HFFc6 (cell line): ENCODE results near the gene PNN. TPM values are rescaled to one million over a fixed set of nuclear protein-coding genes. Genes with fewer than 3 reads are reported as not detected.
A peak's percentile ranks its signal among the peaks of the same experiment; 100 is the strongest.
"Not testable (repeated sequence)": the region's sequence is repeated elsewhere in the genome, so short reads cannot be mapped to it uniquely, and the experiment has no call there.

ENCODE experiments used
- DNase-seq: peaks from one replicate; pipeline ENCODE4 v3.0.0-alpha.2; 2018
- H3K27ac Mint-ChIP-seq: 2 replicates; pipeline ENCODE4 v1.8.0; 2020; ENCODE audit warnings: mild to moderate bottlenecking, mixed read lengths
- H3K27me3 Mint-ChIP-seq: 2 replicates; pipeline ENCODE4 v1.8.0; 2021; ENCODE audit warnings: mild to moderate bottlenecking, moderate library complexity, mixed read lengths; ENCODE audit not compliant: insufficient read depth
- H3K36me3 Mint-ChIP-seq: 2 replicates; pipeline ENCODE4 v1.8.0; 2021; ENCODE audit warnings: low read depth, mixed read lengths
- H3K4me1 Mint-ChIP-seq: 2 replicates; pipeline ENCODE4 v1.8.0; 2020; ENCODE audit warnings: low read depth, mixed read lengths
- H3K4me3 Mint-ChIP-seq: 2 replicates; pipeline ENCODE4 v1.8.0; 2020; ENCODE audit warnings: mild to moderate bottlenecking, moderate library complexity, mixed read lengths
- H3K9me3 Mint-ChIP-seq: 2 replicates; pipeline ENCODE4 v1.8.0; 2020; ENCODE audit warnings: mild to moderate bottlenecking, mixed read lengths
- long read RNA-seq: library from polyadenylated mRNA; unstranded; transcript quantifications from one replicate; pipeline ENCODE4 v2.0.0, GENCODE V29; 2019
- total RNA-seq, 6 experiments: library from RNA; stranded (reverse); fragmentation: NEBNext Ultra II Directional; extraction: Animal tissue kit (Norgen Biotek cat#: 25700); gene quantifications; 2 replicates in 1 of 6; 3 replicates in 5 of 6; pipeline ENCODE4 v1.2.3, GENCODE V29; 2021
- TF ChIP-seq, protein P1 (sequence below): fragments of 200-600 bp; sonication (generic); IDR thresholded peaks from 2 replicates; pipeline ENCODE4 v1.5.0; 2021; ENCODE audit warnings: antibody characterized with exemption, mild to moderate bottlenecking

PNN gene
- total RNA-seq: 10 to 100 TPM; 30.1 to 44.5 (median 40.5) TPM
- long read RNA-seq, transcript PNN-201 (9 exons, 3,576 nt): major isoform, 28 of 40 reads
- long read RNA-seq, partial matches to known transcripts: 9 of 40 reads
- long read RNA-seq, other reads (novel, unspliced or antisense): 3 of 40 reads

DNA sequence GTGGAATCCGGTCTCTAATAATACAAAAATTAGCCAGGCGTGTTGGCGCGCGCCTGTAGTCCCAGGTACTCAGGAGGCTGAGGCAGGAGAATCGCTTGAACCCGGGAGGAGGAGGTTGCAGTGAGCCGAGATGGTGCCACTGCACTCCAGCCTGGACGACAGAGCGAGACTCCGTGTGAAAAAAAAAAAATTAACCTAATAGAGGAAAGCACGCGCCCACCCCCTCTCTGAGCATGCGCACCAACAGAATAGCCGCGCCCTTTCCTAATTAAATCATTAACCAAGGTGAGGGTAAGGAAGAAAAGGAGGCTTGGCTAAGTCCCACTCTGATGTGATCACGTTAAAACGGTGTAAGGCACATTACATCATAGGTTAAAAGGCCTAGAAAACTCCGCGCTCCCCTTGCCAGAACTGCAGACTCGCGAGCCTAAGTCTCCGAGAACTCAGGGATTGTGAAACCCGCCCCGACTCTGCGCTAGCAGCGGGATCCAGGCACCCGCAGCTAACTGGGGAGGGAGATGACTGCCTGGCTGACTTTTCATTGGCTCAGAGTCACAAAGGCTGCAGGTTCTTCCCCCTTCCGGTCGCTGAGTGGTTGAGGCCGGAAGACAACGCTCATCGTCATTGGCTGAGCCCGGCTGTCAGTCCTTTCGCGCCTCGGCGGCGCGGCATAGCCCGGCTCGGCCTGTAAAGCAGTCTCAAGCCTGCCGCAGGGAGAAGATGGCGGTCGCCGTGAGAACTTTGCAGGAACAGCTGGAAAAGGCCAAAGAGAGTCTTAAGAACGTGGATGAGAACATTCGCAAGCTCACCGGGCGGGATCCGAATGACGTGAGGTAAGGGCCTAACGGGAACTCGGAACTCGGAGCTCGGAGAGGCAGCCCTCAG lies at the start of gene PNN:
PNN (plus strand) TSS at position 695 of the 885 bp plus-strand sequence; CDS start at position 721, 26 bp downstream.
- peaks cover 3% of the 10 kb centered on the region for H3K27me3 Mint-ChIP-seq
- peak within 1 kb of the TSS; percentile 100 for H3K4me3 Mint-ChIP-seq
- DNase-seq: peak; percentile 100
- peaks cover 34% of the 10 kb centered on the region for H3K36me3 Mint-ChIP-seq
- TF ChIP-seq, protein P1, sequence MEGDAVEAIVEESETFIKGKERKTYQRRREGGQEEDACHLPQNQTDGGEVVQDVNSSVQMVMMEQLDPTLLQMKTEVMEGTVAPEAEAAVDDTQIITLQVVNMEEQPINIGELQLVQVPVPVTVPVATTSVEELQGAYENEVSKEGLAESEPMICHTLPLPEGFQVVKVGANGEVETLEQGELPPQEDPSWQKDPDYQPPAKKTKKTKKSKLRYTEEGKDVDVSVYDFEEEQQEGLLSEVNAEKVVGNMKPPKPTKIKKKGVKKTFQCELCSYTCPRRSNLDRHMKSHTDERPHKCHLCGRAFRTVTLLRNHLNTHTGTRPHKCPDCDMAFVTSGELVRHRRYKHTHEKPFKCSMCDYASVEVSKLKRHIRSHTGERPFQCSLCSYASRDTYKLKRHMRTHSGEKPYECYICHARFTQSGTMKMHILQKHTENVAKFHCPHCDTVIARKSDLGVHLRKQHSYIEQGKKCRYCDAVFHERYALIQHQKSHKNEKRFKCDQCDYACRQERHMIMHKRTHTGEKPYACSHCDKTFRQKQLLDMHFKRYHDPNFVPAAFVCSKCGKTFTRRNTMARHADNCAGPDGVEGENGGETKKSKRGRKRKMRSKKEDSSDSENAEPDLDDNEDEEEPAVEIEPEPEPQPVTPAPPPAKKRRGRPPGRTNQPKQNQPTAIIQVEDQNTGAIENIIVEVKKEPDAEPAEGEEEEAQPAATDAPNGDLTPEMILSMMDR: no peak
- peaks cover 34% of the 10 kb centered on the region for H3K4me1 Mint-ChIP-seq
- H3K9me3 Mint-ChIP-seq: no peaks in the 10 kb centered on the region
- peak within 1 kb of the TSS; percentile 99 for H3K27ac Mint-ChIP-seq

DNA sequence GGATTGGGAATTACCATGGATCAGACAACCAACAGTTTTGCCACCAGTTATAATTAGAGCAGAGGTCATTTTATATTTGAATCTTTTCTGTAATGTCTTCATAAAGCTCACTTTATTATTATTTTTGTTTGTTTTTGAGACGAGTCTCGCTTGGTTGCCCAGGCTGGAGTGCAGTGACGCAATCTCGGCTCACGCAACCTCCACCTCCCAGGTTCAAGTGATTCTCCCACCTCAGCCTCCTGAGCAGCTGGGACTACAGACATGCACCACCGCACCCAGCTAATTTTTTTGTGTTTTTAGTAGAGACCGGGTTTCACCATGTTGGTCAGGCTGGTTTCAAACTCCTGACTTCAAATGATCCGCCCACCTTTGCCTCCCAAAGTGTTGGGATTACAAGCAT lies 37.2 kb upstream of the PNN start:
- not testable (repeated sequence) for H3K4me3 Mint-ChIP-seq, H3K27ac Mint-ChIP-seq, H3K4me1 Mint-ChIP-seq, DNase-seq, H3K9me3 Mint-ChIP-seq, H3K27me3 Mint-ChIP-seq
- peaks cover 36% of the 10 kb centered on the region for H3K36me3 Mint-ChIP-seq

DNA sequence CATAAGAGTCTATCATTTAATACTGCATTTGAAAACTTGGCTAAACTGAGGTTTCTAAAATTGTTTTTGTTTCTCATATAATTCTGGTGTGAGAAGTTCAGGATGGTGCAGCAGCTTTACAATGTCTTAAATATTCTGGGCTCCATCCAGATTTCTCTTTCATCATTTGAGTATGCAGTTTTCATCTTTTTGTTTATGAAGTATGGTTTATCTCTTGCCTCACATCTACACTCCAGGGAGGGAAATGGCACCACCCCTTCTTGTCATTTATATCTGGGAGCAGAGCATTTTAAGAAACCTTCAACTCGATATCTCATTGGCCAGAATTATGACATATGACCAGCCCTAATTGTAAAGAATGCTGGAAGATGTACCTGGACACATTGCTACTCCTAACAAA lies 36.6 kb upstream of the PNN start:
- no peak overlapping the region for H3K27ac Mint-ChIP-seq
- peaks cover 42% of the 10 kb centered on the region for H3K36me3 Mint-ChIP-seq
- no peaks in the 10 kb centered on the region for H3K27me3 Mint-ChIP-seq
- no peak overlapping the region for H3K4me3 Mint-ChIP-seq
- TF ChIP-seq, protein P1: no peak
- peaks cover 11% of the 10 kb centered on the region for H3K9me3 Mint-ChIP-seq
- no peaks in the 10 kb centered on the region for H3K4me1 Mint-ChIP-seq
- no peak for DNase-seq

DNA sequence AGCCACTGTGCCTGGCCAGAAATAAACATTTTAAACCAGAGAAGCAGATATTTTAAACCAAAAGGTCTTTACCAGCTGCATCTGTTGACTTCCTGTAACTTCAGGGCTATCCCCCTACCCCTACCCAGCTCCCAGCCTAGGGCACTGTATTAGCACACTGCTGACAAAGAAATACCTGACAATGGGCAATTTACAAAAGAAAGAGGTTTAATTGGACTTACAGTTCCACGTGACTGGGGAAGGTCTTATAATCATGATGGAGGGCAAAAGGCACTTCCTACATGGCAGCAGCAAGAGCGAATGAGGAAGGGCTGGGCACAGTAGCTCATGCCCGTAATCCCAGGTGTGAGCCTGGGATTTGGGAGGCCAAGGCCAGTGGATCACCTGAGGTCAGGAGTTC lies 34.9 kb upstream of the PNN start:
- Mint-ChIP-seq H3K4me3 (no peak overlapping the region), H3K4me1 (no peaks in the 10 kb centered on the region), H3K36me3 (peaks cover 42% of the 10 kb centered on the region), H3K9me3 (peaks cover 11% of the 10 kb centered on the region), H3K27ac (no peak overlapping the region), H3K27me3 (no peaks in the 10 kb centered on the region)
- DNase-seq: no peak
- TF ChIP-seq, protein P1: no peak

DNA sequence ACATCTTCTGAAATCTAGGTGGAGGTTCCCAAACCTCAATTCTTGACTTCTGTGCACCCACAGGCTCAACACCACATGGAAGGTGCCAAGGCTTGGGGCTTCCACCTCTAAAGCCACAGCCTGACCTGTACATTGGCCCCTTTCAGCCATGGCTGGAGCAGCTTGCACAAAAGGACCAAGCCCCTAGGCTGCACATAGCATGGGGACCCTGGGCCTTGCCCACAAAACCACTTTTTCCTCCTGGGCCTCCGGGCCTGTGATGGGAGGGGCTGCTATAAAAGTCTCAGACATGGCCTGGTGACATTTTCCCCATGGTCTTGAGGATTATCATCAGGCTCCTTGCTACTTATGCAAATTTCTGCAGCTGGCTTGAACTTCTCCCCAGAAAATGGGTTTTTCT lies 33.4 kb upstream of the PNN start:
- not testable (repeated sequence) for H3K4me1 Mint-ChIP-seq, H3K4me3 Mint-ChIP-seq, H3K27me3 Mint-ChIP-seq, DNase-seq, H3K27ac Mint-ChIP-seq
- Mint-ChIP-seq H3K9me3 (peaks cover 11% of the 10 kb centered on the region), H3K36me3 (peaks cover 50% of the 10 kb centered on the region)

DNA sequence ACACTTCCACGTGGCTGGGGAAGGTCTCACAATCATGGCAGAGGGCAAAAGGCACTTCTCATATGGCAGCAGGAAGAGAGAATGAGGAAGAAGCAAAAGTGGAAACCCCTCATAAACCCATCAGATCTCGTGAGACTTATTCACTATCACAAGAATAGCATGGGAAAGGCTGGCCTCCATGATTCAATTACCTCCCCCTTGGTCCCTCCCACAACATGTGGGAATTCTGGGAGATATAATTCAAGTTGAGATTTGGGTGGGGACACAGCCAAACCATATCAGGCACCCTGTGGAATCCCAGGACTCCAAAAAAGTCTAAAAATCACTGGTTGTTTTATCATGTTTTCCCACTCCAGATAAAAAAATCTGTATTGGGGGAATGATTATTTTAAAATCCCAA lies 31.8 kb upstream of the PNN start:
- not testable (repeated sequence) for H3K27me3 Mint-ChIP-seq, DNase-seq, H3K4me1 Mint-ChIP-seq, H3K27ac Mint-ChIP-seq, H3K4me3 Mint-ChIP-seq
- peaks cover 11% of the 10 kb centered on the region for H3K9me3 Mint-ChIP-seq
- H3K36me3 Mint-ChIP-seq: peaks cover 56% of the 10 kb centered on the region

DNA sequence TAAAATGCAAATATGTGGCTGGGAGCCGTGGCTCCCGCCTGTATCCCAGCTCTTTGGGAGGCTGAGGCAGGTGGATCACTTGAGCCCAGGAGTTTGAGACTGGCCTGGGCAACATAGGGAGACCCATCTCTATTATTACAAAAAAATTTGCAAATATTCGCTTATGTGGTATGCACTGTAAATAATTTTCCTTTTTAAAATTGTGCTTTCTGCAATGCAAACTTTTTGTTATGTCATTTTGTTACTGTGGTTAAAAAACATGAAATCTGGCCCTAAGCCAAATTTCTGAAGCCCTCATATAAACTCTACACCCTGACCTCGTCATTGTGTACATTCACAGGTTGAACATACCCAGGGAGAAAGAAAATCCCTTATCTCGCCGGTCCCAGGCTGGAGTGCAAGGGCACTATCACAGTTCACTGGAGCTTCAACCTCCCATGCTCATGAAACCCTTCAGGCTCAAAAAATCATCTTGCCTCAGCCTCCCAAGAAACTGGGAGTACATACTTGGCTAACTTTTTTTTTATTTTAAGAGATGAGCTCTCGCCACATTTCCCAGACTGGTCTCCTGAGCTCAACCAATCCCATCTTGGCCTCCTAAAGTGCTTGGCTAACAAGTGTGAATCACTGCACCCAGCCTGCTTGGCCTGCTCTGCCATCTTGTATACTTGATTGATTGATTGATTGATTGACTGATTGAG lies 29.6 kb upstream of the PNN start:
- Mint-ChIP-seq H3K36me3 (peaks cover 54% of the 10 kb centered on the region), H3K4me3 (no peak overlapping the region), H3K4me1 (no peaks in the 10 kb centered on the region), H3K27ac (no peak overlapping the region), H3K27me3 (no peaks in the 10 kb centered on the region), H3K9me3 (peaks cover 11% of the 10 kb centered on the region)
- TF ChIP-seq, protein P1: no peak
- DNase-seq: no peak
